K562 (cell line): Measurements from ENCODE around the gene MCAT. TPM values are rescaled to one million over a fixed set of nuclear protein-coding genes. Genes with fewer than 3 reads are reported as not detected.

Experiments used
- ATAC-seq: fragments of 200-7000 bp; cut with Tn5 transposase; 3 replicates; pipeline ENCODE4 v1.9.1; 2020; ENCODE audit warnings: moderate library complexity
- BruUV-seq: library from RNA; stranded (reverse); fragments of 400-500 nt; replicated peaks from 2 replicates; lab custom pipeline; 2021; lab: Mats Ljungman, UMichigan
- CTCF ChIA-PET: fragments of 300-600 bp; formaldehyde crosslinking; extraction: SDS; loops from one replicate; lab custom pipeline; 2021; ENCODE audit warnings: low intra/inter-chr PET ratio; lab: Yijun Ruan, JAX
- POLR2A ChIA-PET: fragments of 300-600, 350-650 bp; sonication (Branson Sonifier 250); formaldehyde crosslinking; extraction: SDS; loops from one replicate; lab custom pipeline; 2021; ENCODE audit warnings: antibody characterized with exemption, inconsistent platforms; lab: Yijun Ruan, JAX
- DNase-seq, 4 experiments: peaks; one replicate each; pipeline versions ENCODE4 v3.0.0 to v3.0.0-alpha.2; 2011 to 2018; ENCODE audit warnings: low spot score in 3 of 4, mixed read lengths in 3 of 4; ENCODE audit errors: extremely low read depth in 1 of 4
- FAIRE-seq: peaks from 2 replicates; lab custom pipeline; 2011; peaks lifted over from hg19 to GRCh38; lab: Jason Lieb, UNC
- H2AFZ ChIP-seq: 2 replicates; pipeline ENCODE4 v1.6.0; 2011; ENCODE audit warnings: low read depth, low read length, control low read depth, inconsistent platforms
- H3K27ac ChIP-seq: fragments of 200-600 bp; 3 replicates; pipeline ENCODE4 v1.8.0; 2011; ENCODE audit warnings: low read depth, mild to moderate bottlenecking, control low read depth, inconsistent platforms, low read length, moderate library complexity, mixed read lengths; ENCODE audit errors: extremely low read depth
- H3K27me3 ChIP-seq, 2 experiments: fragments of 300-600 bp in 1 of 2; 2 replicates in 1 of 2; 3 replicates in 1 of 2; pipeline versions ENCODE4 v1.6.0 to v1.8.0; 2011; ENCODE audit warnings: inconsistent platforms in 2 of 2, low read length in 2 of 2, mild to moderate bottlenecking in 1 of 2, mixed read lengths in 1 of 2, moderate library complexity in 1 of 2; ENCODE audit not compliant: control insufficient read depth in 2 of 2, insufficient read depth in 2 of 2
- H3K36me3 ChIP-seq: fragments of 300-600 bp; 3 replicates; pipeline ENCODE4 v1.8.0; 2011; ENCODE audit warnings: mild to moderate bottlenecking, low read length, inconsistent platforms; ENCODE audit not compliant: control insufficient read depth, insufficient read depth
- H3K4me1 ChIP-seq, 2 experiments: fragments of 200-600 bp in 1 of 2; replicated peaks in 1 of 2; 2 replicates in 1 of 2; 3 replicates in 1 of 2; pipeline versions ENCODE4 v1.5.1 to v1.8.0; 2011; ENCODE audit warnings: inconsistent platforms in 2 of 2, low read length in 2 of 2, mild to moderate bottlenecking in 1 of 2, mixed read lengths in 1 of 2, moderate library complexity in 1 of 2; ENCODE audit not compliant: control insufficient read depth in 2 of 2, insufficient read depth in 2 of 2
- H3K4me2 ChIP-seq: 2 replicates; pipeline ENCODE4 v1.6.1; 2011; ENCODE audit warnings: low read length, control low read depth, inconsistent platforms, mixed read lengths; ENCODE audit not compliant: insufficient read depth
- H3K4me3 ChIP-seq: fragments of 200-600 bp; sonication (generic), shearing (Covaris generic); 2 replicates; pipeline ENCODE4 v1.5.1; 2016; ENCODE audit warnings: control low read depth, inconsistent platforms
- H3K79me2 ChIP-seq: fragments of 200-600 bp; 3 replicates; pipeline ENCODE4 v1.8.0; 2011; ENCODE audit warnings: low read length, inconsistent platforms; ENCODE audit not compliant: control insufficient read depth, insufficient read depth
- H3K9ac ChIP-seq, 2 experiments: 2 replicates each; pipeline versions ENCODE4 v1.6.0 to v1.6.1; 2011; ENCODE audit warnings: low read depth in 2 of 2, low read length in 2 of 2, control low read depth in 1 of 2, inconsistent platforms in 1 of 2, mild to moderate bottlenecking in 1 of 2, mixed read lengths in 1 of 2; ENCODE audit not compliant: insufficient read depth in 1 of 2
- H3K9me1 ChIP-seq: one replicate; pipeline ENCODE4 v1.6.0; 2011; ENCODE audit warnings: inconsistent platforms, mild to moderate bottlenecking, low read length, moderate library complexity; ENCODE audit not compliant: control insufficient read depth, insufficient read depth
- H3K9me3 ChIP-seq: replicated peaks from 2 replicates; pipeline ENCODE4 v1.5.1; 2011; ENCODE audit warnings: low read depth, low read length, inconsistent platforms; ENCODE audit not compliant: control insufficient read depth, insufficient read depth
- H4K20me1 ChIP-seq: replicated peaks from 2 replicates; pipeline ENCODE4 v1.6.1; 2011; ENCODE audit warnings: low read length, inconsistent platforms, mixed read lengths; ENCODE audit not compliant: control insufficient read depth, insufficient read depth
- ADNP ChIP-seq: fragments of 200-800 bp; sonication (Bioruptor generic); IDR thresholded peaks from 2 replicates; pipeline ENCODE4 v1.6.1; 2016; ENCODE audit warnings: missing genetic modification characterization, missing compliant biosample characterization
- POLR2G ChIP-seq: fragments of 200-400 bp; formaldehyde crosslinking; IDR thresholded peaks from 2 replicates; pipeline ENCODE4 v1.6.1; 2017; ENCODE audit warnings: low read depth, mild to moderate bottlenecking, antibody characterized with exemption, low read length, moderate library complexity
- RBFOX2 ChIP-seq: fragments of 200-400 bp; formaldehyde crosslinking; IDR thresholded peaks from 2 replicates; pipeline ENCODE4 v1.6.1; 2017; ENCODE audit warnings: low read depth, mild to moderate bottlenecking, low read length, moderate library complexity
- TBP ChIP-seq: optimal IDR thresholded peaks from 2 replicates; pipeline ENCODE3; 2011; ENCODE audit warnings: low read depth, low read length, improper control_type of control experiment
- WGBS: fragments of 100-300 bp; shearing (Covaris generic); methylation state at CpG from one replicate; pipeline ENCODE4 v1.1.6; 2016; ENCODE audit warnings: low coverage, mixed read lengths; ENCODE audit not compliant: insufficient coverage; ENCODE audit errors: missing lambda C conversion rate; 5-methylcytosine and 5-hydroxymethylcytosine counted together
- in situ Hi-C: fragments of 300-500 bp; cut with MboI; formaldehyde crosslinking; loops from 4 replicates; pipeline ENCODE4 v1.15.0; 2018; ENCODE audit warnings: inconsistent platforms, mixed read lengths
- intact Hi-C: fragments of 100-400 bp; cut with micrococcal nuclease; formaldehyde crosslinking; loops from 2 replicates; pipeline ENCODE4 v1.14.2; 2022
- polyA plus RNA-seq, 8 experiments: library from polyadenylated mRNA; depleted of rRNA in 4 of 8; stranded (reverse) in 5 of 8; unstranded in 3 of 8; fragments of >200 nt; fragmentation: Nextera tagmentation in 2 of 8; fragmentation: Illumina TruSeq in 1 of 8; extraction: Ambion mirVana in 2 of 8; extraction: Trizol in 1 of 8; gene quantifications; 2 replicates each; pipeline versions ENCODE4 v1.2.1 to v1.2.3, GENCODE V29; 2011 to 2014; ENCODE audit warnings: inconsistent platforms in 1 of 8, missing spikeins in 1 of 8
- total RNA-seq, 7 experiments: library from RNA; depleted of rRNA in 6 of 7; stranded (reverse); fragments of >200 nt in 6 of 7; fragmentation: Illumina TruSeq in 2 of 7; extraction: Trizol in 2 of 7; gene quantifications; 2 replicates each; pipeline versions ENCODE4 v1.2.1 to v1.2.3, GENCODE V29; 2011 to 2021; ENCODE audit warnings: low replicate concordance in 1 of 7

MCAT gene
- total and polyA plus RNA-seq, 9 of the 15 experiments (the other 6 are each of a cell fraction or from before 2014, with no cell fraction given) = 3.3 to 27.8 (median 13.9) TPM

GRCh38 chr22:43181321-43182076, 38.3 kb upstream of the MCAT start:
- ATAC-seq (no peak), FAIRE-seq (no peak), DNase-seq (no peak)
- intact Hi-C loops = no loop called here
- no peaks in the 10 kb centered on the region for H3K9me1 ChIP-seq
- 89% methylated on average over 8 of the region's 13 CpGs for WGBS
- 0 out of 2 replicates have a peak, but pooled peaks cover 2% of the 10 kb centered on the region for H3K9me3 ChIP-seq
- no peak overlapping the region for H2AFZ ChIP-seq
- H3K9ac ChIP-seq = peak overlapping the region in 1 of 2 experiments; percentile 81; a peak in 1 of 4 replicates
- TF ChIP-seq TBP = no peak
- TF ChIP-seq POLR2G = peak; percentile 13; the same call in 1 of the 2 replicates
- no peak overlapping the region for H3K4me2 ChIP-seq
- no peaks in the 10 kb centered on the region for H4K20me1 ChIP-seq
- no peaks in the 10 kb centered on the region for H3K27me3 ChIP-seq
- ChIA-PET CTCF (no interaction called here), POLR2A (interaction anchor here (1.0 kb wide), 1 partner anchor 182 kb away, joined by 3 read pairs; no protein-coding TSS in a partner anchor)
- H3K27ac ChIP-seq = no peak overlapping the region; the same call in 2 of the 3 replicates
- H3K4me3 ChIP-seq = no peak overlapping the region
- peaks cover 58% of the 10 kb centered on the region for H3K79me2 ChIP-seq
- peaks cover 23 to 50% of the 10 kb centered on the region in 2 experiments; a peak in 4 of 5 replicates for H3K4me1 ChIP-seq
- H3K36me3 ChIP-seq = peaks cover 64% of the 10 kb centered on the region
- no TSS peak for BruUV-seq
- in situ Hi-C loops = no loop called here

GRCh38 chr22:43180670-43181069, 37.5 kb upstream of the MCAT start:
- DNase-seq (no peak), FAIRE-seq (no peak), ATAC-seq (no peak)
- H3K79me2 ChIP-seq = peaks cover 50% of the 10 kb centered on the region
- ChIA-PET POLR2A (interaction anchor here (1.8 kb wide), 1 partner anchor 11 kb away, joined by 7 read pairs; no protein-coding TSS in a partner anchor), CTCF (no interaction called here)
- no peak overlapping the region for H3K27ac ChIP-seq
- BruUV-seq = no TSS peak
- H3K4me2 ChIP-seq = no peak overlapping the region
- 89% methylated on average over 9 of the region's 15 CpGs for WGBS
- H2AFZ ChIP-seq = no peak overlapping the region
- no peaks in the 10 kb centered on the region for H3K27me3 ChIP-seq
- 0 out of 2 replicates have a peak, but pooled peaks cover 2% of the 10 kb centered on the region for H3K9me3 ChIP-seq
- H3K4me1 ChIP-seq = peaks cover 23 to 48% of the 10 kb centered on the region in 2 experiments; a peak in 4 of 5 replicates
- intact Hi-C loops (no loop called here), in situ Hi-C loops (no loop called here)
- H4K20me1 ChIP-seq = no peaks in the 10 kb centered on the region
- no peak overlapping the region for H3K4me3 ChIP-seq
- H3K9me1 ChIP-seq = no peaks in the 10 kb centered on the region
- H3K36me3 ChIP-seq = peaks cover 69% of the 10 kb centered on the region
- no peak overlapping the region for H3K9ac ChIP-seq
- TF ChIP-seq POLR2G (peak; percentile 62; the same call in 1 of the 2 replicates), RBFOX2 (peak; percentile 35; the same call in 1 of the 2 replicates), ADNP (no peak)
